Coronary artery (tissue), 2 donors: ENCODE data around the gene TNXB.
A peak's percentile ranks its signal among the peaks of the same experiment; 100 is the strongest.
"Not testable (repeated sequence)": the region's sequence is repeated elsewhere in the genome, so short reads cannot be mapped to it uniquely, and the experiment has no call there.

ENCODE experiments used
- DNase-seq: peaks from one replicate; pipeline ENCODE4 v3.0.0-alpha.2; 2017; ENCODE audit warnings: low spot score
- H3K27ac ChIP-seq, 2 donors: fragments of 200-600 bp; sonication (generic); one replicate each; pipeline ENCODE4 v1.5.1; 2016 to 2019
- H3K4me3 ChIP-seq: fragments of 200-600 bp; sonication (generic); 2 replicates; pipeline ENCODE4 v1.5.1; 2016; ENCODE audit warnings: mild to moderate bottlenecking, moderate library complexity
- CTCF ChIP-seq: fragments of 200-600 bp; sonication (generic); IDR thresholded peaks from one replicate; pipeline ENCODE4 v1.5.1; 2019; ENCODE audit warnings: antibody characterized with exemption

The TNXB gene

DNA sequence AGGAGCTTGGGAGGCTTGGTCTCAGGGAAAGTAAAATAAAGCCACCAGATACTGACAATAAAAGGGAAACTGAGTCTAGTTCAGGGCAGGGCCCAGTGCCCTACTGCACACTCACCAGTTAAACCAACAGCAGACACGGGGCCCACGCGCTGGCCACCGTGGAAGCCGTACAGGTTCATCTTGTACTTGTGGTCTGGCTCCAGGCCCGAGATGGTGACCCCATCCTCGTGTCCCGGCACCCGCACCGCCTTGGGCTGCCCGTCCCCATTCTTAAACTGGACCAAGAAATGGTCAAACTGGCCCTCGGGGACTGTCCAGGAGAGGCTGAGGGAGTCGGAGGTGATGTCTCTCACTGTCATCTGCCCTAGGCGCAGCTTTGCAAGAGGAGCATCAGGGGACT is 44.4 kb downstream of the TNXB start:
- TF ChIP-seq CTCF, result no peak
- H3K4me3 ChIP-seq, result no peak overlapping the region
- H3K27ac ChIP-seq, result no peak overlapping the region
- no peak for DNase-seq

GRCh38 chr6:32060966-32061655 is 48.0 kb downstream of the TNXB start:
- no peak overlapping the region for H3K27ac ChIP-seq
- H3K4me3 ChIP-seq, result no peak overlapping the region
- no peak for TF ChIP-seq CTCF
- DNase-seq, result no peak

GRCh38 chr6:32058511-32058963 is 50.6 kb downstream of the TNXB start:
- TF ChIP-seq CTCF, result no peak
- DNase-seq, result no peak
- Histone ChIP-seq H3K27ac (peak overlapping the region in 1 of 2 donors; percentile 34), H3K4me3 (no peak overlapping the region)

DNA sequence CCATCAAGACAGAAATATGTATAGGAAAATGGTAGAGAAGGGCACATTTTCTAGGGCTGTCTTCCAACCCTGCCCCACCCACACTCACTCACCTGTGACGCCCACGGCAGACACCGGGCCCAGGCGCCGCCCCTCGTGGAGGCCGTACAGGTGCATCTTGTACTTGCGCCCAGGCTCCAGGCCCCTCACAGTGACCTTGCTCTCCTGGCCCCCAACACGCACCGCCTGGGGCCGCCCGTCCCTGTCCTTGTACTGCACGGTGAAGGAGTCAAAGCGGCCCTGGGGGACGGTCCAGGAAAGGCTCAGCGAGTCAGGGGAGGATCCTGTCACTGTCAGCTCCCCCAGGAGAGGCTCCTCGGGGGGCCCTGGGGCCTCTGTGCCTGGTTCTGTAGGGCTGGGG is 51.2 kb downstream of the TNXB start:
- no peak for TF ChIP-seq CTCF
- no peak for DNase-seq
- Histone ChIP-seq H3K4me3 (no peak overlapping the region), H3K27ac (peak overlapping the region in 1 of 2 donors; percentile 34)

DNA sequence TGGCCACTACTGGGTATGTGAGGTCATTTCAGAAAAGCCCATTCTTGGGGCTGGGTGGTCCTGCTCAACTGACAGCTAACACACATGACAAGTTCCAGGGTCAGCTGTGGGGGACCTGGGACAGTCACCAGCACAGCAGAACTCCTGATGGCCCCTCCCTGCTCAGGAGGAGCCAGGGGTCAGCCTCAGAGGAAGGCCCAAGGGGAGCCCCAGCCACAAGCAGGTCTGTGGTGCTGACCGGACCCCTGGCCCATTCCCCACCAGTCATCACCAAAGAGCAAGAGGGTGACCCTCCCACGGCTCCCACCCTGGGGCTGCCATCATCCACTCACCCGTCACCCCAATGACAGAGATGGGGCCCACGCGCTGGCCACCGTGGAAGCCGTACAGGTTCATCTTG is 52.9 kb downstream of the TNXB start:
- TF ChIP-seq CTCF, result no peak
- no peak for DNase-seq
- Histone ChIP-seq H3K4me3 (no peak overlapping the region), H3K27ac (no peak overlapping the region)

- not testable (repeated sequence) for DNase-seq, H3K27ac ChIP-seq, H3K4me3 ChIP-seq
Observed at GRCh38 chr6:32055756-32056155, 53.4 kb downstream of the TNXB start.

GRCh38 chr6:32053314-32053713 is 55.8 kb downstream of the TNXB start:
- not testable (repeated sequence) for H3K4me3 ChIP-seq, H3K27ac ChIP-seq, DNase-seq

GRCh38 chr6:32052626-32053025 is 56.5 kb downstream of the TNXB start:
- not testable (repeated sequence) for DNase-seq, H3K27ac ChIP-seq, H3K4me3 ChIP-seq

DNA sequence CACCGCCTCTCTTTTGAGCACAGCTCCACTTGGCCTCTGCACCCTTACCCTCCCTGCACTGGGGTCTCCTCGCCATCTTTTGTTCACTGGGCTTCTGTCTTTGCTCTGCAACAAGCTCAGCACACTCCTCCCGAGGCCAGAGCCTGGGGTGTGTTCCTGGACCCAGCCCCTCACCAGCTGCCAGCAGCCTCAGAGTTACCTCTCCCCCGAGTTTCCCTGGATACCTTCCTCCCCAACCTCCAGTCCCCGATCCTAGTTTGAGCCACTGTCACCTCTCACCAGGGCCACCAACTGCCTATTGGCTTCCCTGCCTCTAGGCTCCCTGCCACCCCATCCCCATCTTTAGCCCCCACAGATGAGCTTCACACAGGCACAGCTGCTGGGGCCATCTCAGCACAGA is 58.6 kb downstream of the TNXB start:
- H3K4me3 ChIP-seq, result no peak overlapping the region
- no peak for TF ChIP-seq CTCF
- DNase-seq, result no peak
- peak overlapping the region in 1 of 2 donors; percentile 32 for H3K27ac ChIP-seq

DNA sequence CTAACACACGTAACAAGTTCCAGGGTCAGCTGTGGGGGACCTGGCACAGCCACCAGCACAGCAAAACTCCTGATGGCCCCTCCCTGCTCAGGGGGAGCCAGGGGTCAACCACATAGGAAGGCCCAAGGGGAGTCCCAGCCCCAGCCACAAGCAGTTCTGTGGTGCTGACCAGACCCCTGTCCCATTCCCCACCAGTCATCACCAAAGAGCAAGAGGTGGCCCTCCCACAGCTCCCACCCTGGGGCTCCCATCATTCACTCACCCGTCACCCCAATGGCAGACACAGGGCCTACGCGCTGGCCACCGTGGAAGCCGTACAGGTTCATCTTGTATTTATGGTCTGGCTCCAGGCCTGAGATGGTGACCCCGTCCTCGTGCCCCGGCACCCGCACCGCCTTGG is 59.4 kb downstream of the TNXB start:
- not testable (repeated sequence) for DNase-seq, H3K4me3 ChIP-seq
- peak overlapping the region in 1 of 2 donors; percentile 2 for H3K27ac ChIP-seq

DNA sequence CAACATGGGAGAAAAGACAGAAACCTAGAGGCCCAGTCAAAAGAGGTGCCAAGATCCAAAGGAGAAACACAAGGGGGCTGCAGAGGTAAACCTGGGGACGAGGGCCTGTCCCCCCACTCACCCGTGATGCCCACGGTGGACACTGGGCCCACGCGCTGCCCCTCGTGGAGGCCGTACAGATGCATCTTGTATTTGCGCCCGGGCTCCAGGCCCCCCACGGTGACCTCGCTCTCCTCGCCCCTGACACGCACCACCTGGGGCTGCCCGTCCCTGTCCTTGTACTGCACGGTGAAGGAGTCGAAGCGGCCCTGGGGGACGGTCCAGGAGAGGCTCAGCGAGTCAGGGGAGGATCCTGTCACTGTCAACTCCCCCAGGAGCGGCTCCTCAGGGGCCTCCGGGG is 60.0 kb downstream of the TNXB start:
- not testable (repeated sequence) for H3K4me3 ChIP-seq, DNase-seq
- H3K27ac ChIP-seq, result peak overlapping the region in 1 of 2 donors; percentile 2
